ENCODE results near the gene MAP2K5.

DNA sequence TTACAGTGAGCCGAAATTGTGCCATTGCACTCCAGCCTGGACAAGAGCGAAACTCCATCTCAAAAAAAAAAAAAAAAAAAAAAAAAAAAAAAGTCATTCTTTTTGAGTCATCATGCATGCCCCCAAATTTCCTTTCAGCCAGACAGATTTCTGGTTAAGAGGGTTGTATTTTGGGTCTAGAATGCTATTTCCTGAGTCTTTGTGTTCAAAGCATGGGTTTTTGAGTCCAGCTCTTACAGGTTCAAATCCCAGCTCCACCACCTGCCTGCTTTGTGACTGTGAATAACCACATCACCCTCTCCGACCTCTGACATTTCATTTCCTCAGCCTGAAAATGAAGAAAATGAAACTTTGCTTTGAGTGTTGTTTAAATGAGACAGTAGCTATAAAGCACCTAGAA lies 30.9 kb upstream of the MAP2K5 start:
- TF ChIP-seq, protein P1, sequence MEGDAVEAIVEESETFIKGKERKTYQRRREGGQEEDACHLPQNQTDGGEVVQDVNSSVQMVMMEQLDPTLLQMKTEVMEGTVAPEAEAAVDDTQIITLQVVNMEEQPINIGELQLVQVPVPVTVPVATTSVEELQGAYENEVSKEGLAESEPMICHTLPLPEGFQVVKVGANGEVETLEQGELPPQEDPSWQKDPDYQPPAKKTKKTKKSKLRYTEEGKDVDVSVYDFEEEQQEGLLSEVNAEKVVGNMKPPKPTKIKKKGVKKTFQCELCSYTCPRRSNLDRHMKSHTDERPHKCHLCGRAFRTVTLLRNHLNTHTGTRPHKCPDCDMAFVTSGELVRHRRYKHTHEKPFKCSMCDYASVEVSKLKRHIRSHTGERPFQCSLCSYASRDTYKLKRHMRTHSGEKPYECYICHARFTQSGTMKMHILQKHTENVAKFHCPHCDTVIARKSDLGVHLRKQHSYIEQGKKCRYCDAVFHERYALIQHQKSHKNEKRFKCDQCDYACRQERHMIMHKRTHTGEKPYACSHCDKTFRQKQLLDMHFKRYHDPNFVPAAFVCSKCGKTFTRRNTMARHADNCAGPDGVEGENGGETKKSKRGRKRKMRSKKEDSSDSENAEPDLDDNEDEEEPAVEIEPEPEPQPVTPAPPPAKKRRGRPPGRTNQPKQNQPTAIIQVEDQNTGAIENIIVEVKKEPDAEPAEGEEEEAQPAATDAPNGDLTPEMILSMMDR (IDR thresholded peaks at IDR 0.05): no peak
- TF ChIP-seq POLR2A (IDR thresholded peaks at IDR 0.05): no peak

All from uterus (tissue), 2 donors.